ENCODE data around the gene DGKH.

Gene DGKH, protein sequence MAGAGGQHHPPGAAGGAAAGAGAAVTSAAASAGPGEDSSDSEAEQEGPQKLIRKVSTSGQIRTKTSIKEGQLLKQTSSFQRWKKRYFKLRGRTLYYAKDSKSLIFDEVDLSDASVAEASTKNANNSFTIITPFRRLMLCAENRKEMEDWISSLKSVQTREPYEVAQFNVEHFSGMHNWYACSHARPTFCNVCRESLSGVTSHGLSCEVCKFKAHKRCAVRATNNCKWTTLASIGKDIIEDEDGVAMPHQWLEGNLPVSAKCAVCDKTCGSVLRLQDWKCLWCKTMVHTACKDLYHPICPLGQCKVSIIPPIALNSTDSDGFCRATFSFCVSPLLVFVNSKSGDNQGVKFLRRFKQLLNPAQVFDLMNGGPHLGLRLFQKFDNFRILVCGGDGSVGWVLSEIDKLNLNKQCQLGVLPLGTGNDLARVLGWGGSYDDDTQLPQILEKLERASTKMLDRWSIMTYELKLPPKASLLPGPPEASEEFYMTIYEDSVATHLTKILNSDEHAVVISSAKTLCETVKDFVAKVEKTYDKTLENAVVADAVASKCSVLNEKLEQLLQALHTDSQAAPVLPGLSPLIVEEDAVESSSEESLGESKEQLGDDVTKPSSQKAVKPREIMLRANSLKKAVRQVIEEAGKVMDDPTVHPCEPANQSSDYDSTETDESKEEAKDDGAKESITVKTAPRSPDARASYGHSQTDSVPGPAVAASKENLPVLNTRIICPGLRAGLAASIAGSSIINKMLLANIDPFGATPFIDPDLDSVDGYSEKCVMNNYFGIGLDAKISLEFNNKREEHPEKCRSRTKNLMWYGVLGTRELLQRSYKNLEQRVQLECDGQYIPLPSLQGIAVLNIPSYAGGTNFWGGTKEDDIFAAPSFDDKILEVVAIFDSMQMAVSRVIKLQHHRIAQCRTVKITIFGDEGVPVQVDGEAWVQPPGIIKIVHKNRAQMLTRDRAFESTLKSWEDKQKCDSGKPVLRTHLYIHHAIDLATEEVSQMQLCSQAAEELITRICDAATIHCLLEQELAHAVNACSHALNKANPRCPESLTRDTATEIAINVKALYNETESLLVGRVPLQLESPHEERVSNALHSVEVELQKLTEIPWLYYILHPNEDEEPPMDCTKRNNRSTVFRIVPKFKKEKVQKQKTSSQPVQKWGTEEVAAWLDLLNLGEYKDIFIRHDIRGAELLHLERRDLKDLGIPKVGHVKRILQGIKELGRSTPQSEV

DNA sequence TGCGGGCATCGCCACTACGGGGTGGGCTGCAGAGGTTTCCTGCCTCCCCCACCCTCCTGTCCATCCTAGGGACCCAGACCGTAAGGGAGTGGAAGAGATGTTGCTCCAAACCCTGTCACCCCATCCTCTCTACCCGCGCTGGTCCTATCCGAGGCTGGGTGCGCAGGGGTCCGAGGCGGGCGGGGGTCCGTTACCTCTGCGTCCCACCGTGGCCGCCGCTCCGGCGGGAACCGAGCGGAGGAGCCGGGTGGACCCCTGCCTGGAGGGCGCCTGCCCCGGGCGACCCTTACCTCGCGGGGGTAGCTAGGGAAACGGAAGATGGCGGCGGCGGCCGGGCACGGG lies at the start of gene DGKH:
Gene DGKH, plus strand, starts transcription at position 307 of the 342 bp plus-strand sequence. CDS start 126 bp downstream, outside the sequence.
- DNase-seq (ENCODE audit: low spot score) = no peak

DNA sequence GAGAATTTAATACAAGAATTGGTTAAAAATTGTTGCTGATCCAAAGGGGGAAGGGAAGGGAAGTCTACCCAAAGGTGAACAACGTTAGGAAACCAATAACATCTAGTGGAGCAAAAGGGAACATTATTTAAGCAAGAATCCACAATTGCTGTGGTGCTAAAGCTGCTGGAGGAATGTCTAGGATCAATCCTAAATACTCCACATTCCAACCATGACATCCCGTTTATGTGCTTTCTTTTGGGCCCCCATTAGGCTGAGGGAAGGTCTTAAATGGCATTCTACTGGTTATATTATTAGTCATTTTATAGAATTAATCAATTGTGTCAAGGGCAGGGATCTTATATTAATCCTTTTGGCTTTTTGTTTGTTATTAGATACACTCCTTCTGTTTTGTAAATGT lies 47.6 kb upstream of the DGKH start:
- no peak for DNase-seq (ENCODE audit: low spot score)

DNA sequence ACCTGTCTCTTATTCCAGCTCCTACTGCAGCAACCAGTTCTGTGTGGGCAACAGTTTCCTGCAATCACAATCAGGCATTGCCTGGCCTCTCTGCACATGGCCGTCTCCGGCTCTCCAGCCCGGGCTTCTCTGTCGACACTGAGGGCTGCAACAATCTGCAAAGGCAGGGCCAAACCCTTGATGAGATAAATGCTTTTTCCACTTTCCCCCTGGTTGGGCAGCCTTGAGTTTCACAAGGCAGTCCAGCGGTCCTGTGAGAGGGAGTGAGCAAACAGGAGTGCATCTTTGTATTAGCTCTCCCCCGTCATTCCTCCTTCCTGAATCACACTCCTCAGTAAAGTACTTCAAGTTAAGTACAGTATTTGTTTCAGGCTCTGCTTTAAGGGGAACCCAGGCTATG lies 46.9 kb upstream of the DGKH start:
- DNase-seq (ENCODE audit: low spot score) = no peak

DNA sequence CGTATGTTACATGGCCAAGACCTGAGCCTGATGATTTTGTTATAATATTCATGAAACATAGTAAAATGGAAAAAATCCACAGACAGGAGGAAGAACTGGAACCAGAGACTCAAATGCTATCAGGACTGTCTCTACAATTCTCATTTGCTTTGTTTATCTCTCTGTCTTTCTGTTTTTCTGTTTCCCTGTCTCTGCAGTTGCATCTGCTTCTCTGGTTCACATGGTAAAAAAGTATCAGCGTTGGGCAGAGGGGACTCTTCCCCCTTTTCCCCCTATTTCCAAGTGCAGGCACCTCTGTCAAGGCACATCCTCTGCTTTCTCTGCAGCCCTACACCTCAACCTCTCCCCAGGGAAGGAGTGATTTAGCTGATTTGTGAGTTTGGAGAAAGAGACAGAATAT lies 46.4 kb upstream of the DGKH start:
- DNase-seq (ENCODE audit: low spot score) = no peak

DNA sequence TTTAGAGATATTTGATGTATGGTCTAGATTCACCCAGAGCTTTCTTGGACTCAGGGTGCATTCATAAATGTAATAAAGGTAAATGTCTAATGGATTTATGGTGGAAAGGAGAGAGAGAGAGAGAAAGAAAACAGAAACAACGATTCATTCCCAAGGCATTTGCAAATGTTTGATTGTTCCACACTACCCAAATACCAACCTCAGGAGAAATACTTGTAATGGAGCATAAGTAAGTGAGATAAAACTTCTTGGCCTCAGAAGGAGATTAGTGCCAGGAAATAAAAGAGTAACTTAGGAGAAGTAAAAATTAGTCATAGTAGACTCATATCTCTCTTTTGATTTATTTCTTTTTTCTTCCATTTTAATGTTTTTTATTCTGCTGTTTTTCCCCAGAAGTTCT lies 40.6 kb upstream of the DGKH start:
- DNase-seq (ENCODE audit: low spot score) = no peak

DNA sequence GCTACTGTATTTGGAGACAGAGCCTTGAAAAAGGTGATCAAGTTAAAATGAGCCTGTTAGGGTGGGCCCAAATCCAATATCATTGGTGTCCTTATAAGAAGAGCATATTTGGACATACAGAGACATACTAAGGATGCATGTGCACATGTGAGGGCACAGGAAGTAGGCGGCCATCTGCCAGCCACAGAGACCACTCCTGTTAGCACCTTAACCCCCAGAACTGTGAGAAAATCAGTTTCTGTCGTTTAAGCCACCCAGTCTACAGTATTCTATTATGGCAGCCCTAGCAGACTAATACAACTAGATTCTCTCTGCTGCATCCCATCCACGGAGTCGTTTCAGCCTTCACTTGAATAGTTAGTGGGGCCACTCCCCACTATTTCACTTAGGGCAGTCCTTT lies 39.4 kb upstream of the DGKH start:
- DNase-seq (ENCODE audit: low spot score) = no peak

DNA sequence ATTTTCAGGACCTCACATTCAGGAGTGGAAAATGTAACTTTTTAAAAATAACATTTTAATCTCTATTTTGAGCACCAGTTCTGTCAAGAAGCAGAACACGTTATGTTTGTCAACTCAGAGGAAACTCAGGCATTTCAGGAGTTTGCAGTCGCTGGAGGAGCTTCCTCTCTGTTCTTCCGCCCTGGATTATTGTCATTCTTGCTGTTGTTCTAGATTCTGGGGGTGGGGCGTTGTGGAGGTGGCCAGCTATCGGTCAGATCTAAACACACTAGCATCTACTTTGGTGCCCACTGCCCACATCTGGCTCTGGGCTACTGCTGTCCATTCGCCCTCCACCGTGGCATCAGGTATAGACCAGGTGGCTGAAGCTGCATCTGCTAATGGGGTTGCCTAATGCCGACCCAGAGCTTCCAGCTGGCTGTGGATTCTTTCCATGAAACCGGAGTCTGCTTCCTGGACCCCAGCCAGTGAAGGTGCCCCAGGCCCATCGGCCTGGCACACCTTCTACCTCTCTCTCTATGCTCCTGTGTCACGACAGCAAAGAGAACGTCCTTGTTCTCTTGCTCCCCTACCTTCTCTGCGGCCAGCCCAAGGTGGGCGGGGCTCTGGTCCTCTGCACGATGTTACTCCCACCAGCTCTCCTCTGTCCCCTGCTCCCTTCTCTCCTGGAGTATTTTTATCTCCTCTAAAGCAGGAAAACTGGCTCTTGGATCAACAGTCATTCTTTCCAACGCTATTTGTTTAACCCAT lies 36.7 kb upstream of the DGKH start:
- no peak for DNase-seq (ENCODE audit: low spot score)

DNA sequence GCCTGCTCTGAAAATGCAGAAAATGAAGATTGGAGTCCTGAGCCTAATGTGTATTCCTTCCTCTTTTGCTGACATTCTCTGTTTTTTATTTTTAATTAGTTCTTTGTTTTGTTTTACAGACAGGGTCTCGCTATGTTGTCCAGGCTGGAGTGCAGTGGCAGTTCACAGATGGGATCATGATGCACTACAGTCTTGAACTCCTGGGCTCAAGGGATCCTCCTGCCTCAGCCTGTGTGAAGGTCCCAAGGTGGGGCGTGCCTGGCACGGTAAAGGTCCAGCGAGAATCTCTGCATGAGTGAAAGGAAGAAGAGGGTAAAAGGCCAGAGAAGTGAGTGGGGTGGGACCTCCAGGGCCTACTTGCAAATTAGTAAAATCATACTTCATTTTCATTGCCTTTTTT lies 34.3 kb upstream of the DGKH start:
- DNase-seq (ENCODE audit: low spot score) = no peak

DNA sequence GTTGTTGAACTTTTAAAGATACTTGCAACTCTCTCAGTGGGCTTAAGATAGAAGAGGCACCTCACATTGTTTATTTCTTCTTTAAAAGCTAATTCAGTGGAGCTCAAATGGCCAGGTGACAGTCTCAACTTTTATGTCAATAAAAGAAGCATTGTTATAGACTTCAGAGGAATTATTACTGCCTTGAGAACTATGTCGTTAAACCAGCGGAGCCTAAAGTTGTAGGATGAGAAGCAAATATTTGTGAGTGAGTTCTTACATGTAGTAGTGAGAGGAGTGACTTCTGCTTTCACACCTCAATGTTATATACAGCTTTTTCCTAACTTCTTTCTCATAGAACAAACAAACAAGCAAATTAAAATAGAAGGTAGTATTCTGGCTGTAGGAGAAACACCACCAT lies 31.2 kb upstream of the DGKH start:
- DNase-seq (ENCODE audit: low spot score) = no peak

DNA sequence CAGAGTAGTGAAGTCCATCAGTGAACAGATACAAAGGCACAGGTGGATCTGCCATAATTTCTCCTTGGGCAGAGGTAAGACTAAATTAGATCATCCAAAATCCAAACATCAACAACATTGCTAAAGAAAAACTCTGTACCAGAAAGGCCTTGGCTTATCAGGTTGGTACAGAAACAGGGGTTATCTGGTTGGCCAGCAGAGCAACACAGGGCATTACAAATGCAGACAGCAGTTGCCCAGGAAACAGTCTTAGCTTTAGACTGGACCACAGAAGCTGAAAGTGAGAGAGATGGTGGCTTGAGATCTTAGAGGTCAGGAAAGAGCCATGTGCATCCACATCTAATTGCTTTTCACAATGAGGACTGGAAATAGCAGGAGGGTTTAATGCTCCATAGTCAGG lies 26.6 kb upstream of the DGKH start:
- DNase-seq (ENCODE audit: low spot score) = no peak

DNA sequence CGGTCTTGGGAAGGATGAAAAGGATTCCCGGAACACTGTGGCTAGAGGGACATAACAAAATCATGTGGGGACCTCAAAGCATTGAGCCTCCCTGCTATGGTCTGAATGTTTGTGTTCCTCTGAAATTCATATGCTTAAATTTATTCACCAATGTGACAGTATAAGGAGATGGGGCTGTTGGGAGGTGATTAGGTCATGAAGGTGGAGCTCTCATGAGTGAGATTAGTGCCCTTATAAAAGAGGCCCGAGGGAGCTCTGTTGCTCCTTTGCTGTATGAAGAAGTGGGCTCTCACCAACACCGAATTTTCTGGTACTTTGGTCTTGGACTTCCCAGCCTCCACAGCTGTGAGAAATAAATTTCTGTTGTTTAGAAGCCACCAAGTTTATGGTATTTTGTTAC lies 26.1 kb upstream of the DGKH start:
- DNase-seq (ENCODE audit: low spot score) = no peak

DNA sequence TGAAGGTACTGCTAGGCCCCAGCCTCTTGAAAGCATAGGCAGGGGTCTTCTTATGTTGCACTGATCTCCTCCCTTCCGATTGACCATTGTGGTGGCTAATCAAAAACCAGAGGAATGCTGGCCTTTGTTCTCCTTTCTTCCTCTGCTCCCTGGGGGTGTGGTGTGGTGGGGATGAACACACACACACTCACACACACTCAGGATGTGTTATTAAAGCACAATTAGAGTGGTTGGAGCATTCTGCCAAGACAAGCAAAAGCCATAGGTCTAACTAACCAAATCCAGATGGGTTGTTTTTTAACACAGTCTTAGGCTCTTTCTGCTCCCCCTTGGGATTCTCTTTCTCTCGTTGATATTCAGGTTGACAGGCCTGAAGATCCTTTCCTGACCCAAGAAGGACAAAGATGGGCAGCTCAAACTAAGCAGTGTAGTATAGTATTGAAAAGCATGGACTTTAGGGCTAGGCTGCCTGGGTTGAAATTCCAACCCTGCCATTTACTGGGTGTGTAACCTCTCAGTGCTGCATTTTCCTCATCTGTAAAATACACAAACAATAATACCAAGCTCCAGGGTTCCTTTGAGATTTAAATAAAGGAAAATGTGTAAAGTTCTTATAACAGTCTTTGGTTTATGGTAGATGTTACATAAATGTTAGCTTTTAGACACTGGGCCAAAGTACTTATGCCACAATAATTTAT lies 25.5 kb upstream of the DGKH start:
- no peak for DNase-seq (ENCODE audit: low spot score)

DNA sequence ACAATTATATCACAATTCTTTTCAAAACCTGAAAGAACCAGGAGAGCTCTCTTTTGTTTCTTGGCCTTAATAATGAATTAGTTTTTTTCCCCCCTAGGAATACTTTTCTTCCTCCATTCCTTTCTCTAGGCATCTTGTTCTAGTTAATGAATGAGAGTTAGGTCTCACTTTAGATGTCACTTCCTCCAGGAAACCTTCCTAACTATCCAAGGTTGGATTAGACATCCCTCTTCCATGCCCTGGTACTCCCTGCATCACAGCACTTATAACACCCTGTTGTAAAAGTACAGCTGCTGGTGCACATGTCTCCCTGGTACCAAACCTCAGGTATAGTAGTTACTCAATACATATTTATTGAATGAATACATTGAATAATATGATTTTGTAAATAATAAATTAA lies 21.2 kb upstream of the DGKH start:
- DNase-seq (ENCODE audit: low spot score) = no peak

DNA sequence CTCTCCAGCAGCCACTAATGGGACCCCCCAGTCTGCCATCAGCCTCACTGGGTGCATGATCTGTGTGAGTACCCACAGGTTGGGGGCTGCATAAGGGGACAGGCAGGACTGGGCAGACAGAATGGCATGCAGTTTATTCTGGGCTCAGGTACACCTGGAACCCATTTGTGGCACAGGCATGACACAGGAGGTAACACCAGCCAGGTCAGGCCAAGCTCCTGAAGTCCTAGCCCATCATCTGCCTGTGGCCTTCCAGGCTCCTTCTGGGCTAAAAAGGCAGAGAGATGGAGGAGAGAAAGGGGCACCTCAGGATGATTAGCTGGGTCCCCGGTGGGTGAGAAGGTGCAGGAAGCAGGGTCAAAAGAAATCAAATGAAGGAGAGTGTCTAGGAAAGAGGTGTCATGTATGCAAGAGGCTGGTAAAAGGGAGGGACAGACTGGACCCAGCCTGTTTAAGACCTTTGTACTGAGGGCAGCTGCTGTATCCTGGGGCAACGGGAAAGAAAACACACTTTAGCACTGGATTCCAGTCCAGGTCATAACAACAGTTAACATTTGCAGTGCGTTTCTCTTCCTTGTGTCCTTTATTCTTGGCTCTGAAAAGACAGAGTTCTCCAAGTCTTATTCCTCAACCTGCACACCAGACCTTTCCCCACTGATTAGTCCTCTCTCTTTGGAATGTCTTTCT lies 20.2 kb upstream of the DGKH start:
- peak; percentile 52 for DNase-seq (ENCODE audit: low spot score)

DNA sequence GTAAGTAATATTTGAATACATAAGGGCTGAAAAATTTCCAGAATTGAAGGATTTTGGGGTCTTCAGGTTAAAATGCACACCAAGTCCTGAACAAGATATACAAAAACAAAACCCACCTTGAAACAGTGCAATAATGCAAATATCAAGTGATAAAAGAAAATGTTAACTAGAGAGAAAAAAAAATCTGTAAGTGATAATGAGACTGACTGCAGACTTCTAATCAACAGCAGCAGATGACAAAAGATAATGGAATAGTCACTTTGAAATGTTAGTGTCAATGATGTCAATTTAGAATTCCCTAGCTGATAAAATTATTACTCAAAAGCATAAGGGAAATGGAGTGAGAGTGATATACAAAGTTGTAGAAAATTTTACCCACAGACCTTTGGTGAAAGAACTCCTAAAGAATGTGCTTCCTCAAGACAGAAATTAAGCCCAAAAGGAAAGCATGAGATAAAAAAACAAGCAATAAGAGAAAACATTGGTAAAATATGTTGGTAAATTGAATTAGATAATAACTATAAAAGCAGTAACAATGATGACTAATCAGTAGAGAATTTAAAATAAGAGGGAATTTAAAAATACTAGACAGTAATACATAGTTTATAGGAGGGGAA lies 12.4 kb upstream of the DGKH start:
- DNase-seq (ENCODE audit: low spot score) = no peak

DNA sequence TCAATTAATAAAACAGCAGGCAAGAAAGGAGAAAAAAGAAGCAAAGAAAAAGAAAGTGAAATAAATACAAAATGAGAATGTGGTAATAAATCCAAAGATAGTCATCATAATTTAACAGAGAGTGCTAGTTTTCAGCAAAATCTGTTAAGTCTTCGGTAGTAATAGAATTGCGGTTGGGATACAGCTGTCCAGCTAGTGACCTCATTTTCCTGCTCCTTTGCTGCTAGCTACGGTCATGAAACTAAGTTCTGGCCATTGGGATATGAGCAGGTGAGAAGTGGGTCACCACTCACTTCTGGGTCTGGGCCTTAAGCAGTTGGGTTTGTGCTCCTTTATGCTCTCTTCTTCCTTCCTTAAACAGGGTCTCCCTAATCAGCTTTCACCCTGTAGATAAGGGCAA lies 11.7 kb upstream of the DGKH start:
- DNase-seq (ENCODE audit: low spot score) = no peak

DNA sequence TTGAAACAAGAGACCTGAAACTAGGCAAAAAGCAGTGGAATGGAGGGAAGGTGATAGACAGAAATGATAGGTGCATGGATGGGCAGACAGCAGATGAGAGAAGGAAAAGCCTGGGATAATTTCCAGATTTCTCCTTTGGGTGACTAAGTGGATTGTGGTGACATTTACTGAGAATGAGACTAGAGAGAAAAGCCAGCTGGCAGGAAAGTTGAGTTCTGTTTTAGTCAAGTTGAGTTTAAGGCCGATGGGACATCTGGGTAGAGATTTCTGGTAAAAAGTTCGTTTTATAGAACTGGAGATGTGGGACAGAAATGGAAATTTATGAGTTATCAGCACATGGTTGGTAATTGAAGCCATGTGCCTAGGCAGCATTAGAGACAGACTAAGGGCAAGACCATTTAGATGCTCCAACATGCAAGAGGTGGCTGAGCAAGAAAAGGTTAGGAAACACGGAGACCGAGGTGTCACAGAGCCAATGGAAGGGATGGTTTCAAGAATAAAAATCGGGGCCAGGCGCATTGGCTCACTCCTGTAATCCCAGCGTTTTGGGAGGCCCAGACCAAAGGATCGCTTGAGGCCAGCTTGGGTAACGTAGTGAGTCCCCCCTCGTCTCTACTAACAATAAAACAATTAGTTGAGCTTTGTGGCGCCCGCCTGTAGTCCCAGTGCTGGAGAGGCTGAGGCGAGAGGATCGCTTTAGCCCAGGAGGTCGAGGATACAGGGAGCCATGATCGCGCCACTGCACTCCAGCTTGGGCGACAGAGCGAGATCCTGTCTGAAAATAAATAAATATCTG lies 9.6 kb upstream of the DGKH start:
- no peak for DNase-seq (ENCODE audit: low spot score)

DNA sequence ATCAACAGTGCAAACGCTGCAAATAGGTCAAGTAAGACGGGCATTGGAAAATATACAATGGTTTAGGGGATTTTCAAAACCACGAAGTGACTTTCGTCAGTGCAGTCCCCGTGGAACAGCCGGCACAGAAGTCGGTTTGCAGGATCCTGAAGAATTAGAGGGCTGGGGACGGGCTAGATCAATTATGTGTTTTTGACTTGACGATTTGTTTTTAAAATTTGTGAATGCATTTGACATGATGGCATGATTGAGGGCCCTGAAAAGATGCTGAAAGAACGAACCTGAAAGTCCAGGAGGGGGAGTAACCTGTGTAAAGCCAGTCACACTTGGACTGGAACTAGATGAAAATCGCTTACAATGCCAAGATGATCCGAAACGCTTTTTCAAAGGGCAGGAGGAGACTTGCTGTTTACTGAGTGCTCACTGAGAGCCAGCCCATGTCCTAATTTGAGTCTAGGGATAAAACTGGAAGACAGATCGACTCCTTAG lies 8.9 kb upstream of the DGKH start:
- no peak for DNase-seq (ENCODE audit: low spot score)

Data from LoVo (cell line).